Measurements from ENCODE around the gene APPBP2.

APPBP2 gene

GRCh38 chr17:60451071-60451470 lies 75.0 kb downstream of the APPBP2 start:
- no peak for TF ChIP-seq CTCF (IDR thresholded peaks at IDR 0.05; ENCODE audit: low read depth, low read length)
- DNase-seq (ENCODE audit: extremely low read depth, low read depth) = no peak

- no peak for TF ChIP-seq CTCF (IDR thresholded peaks at IDR 0.05; ENCODE audit: low read depth, low read length)
- no peak for DNase-seq (ENCODE audit: extremely low read depth, low read depth)
Measured at GRCh38 chr17:60447375-60447774, 78.7 kb downstream of the APPBP2 start.

GRCh38 chr17:60445144-60445543 lies 80.9 kb downstream of the APPBP2 start:
- DNase-seq (ENCODE audit: extremely low read depth, low read depth) = no peak
- no peak for TF ChIP-seq CTCF (IDR thresholded peaks at IDR 0.05; ENCODE audit: low read depth, low read length)

GRCh38 chr17:60443713-60444112 lies 82.3 kb downstream of the APPBP2 start:
- no peak for DNase-seq (ENCODE audit: extremely low read depth, low read depth)
- TF ChIP-seq CTCF (IDR thresholded peaks at IDR 0.05; ENCODE audit: low read depth, low read length) = no peak

GRCh38 chr17:60442271-60443173 lies 83.5 kb downstream of the APPBP2 start:
- no peak for TF ChIP-seq CTCF (IDR thresholded peaks at IDR 0.05; ENCODE audit: low read depth, low read length)
- no peak for DNase-seq (ENCODE audit: extremely low read depth, low read depth)

- no peak for DNase-seq (ENCODE audit: extremely low read depth, low read depth)
- TF ChIP-seq CTCF (IDR thresholded peaks at IDR 0.05; ENCODE audit: low read depth, low read length) = no peak
Measured at GRCh38 chr17:60439501-60439900, 86.5 kb downstream of the APPBP2 start.

- DNase-seq (ENCODE audit: extremely low read depth, low read depth) = no peak
Measured at GRCh38 chr17:60436676-60437075, 89.4 kb downstream of the APPBP2 start.

More at GRCh38 chr17:60436676-60437075, 89.4 kb downstream of the APPBP2 start:
- no peak for TF ChIP-seq CTCF (IDR thresholded peaks at IDR 0.05; ENCODE audit: low read depth, low read length)

Data from AG09319 (cell line).